OCI-LY7 (cell line): ENCODE measurements around the gene PAQR4.

ENCODE experiments used
- EZH2phosphoT487 ChIP-seq: fragments of 200-600 bp; sonication (generic); IDR thresholded peaks from 2 replicates; pipeline ENCODE4 v1.6.1; 2018; ENCODE audit warnings: low read depth, borderline replicate concordance, mild to moderate bottlenecking, mixed run types, antibody characterized with exemption, low read length, moderate library complexity, mixed read lengths
- TF ChIP-seq, protein P1 (sequence below): fragments of 200-600 bp; sonication (generic); conservative IDR thresholded peaks from 2 replicates; pipeline ENCODE4 v1.5.1; 2014; ENCODE audit warnings: mild to moderate bottlenecking, antibody characterized with exemption, low read length, moderate library complexity, mixed read lengths

DNA sequence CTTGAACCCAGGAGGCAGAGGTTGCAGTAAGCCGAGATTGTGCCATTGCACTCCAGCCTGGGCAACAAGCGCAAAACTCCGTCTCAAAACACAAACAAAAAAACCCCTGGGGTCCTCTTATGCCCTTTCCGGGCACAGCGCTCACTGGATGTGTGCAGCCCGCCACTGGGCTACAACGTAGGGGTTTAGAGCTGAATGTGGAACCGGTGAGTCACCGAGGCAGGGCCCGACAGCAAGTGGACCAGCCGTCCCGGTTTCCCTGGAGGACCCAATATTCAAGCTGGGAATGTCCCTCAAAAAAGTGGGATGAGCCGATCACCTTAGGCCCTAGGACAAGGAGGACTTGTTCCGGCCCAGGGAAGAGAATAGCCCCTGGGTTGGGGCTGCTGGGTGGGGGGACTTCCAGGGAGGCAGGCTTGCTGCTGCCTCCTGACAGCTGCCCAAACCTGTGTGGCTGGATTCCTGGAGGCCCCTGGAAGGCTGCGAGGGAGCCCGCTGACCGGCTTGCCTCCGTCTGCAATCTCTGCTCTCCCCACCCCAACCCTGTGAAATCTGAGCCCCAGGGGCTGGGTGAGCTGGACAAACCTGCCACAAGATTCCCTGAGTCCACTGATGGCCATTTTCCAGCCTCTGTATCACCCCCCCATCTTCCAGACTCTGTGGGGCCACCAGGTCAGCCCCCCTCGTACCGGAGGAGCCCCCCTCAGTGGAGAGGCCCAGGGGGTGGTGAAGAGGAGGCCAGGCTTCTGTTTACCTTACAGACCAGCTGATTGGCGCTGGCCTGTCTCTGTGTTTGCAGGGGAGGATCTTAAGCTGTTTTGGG lies 40.6 kb downstream of the PAQR4 start:
- TF ChIP-seq, protein P1, sequence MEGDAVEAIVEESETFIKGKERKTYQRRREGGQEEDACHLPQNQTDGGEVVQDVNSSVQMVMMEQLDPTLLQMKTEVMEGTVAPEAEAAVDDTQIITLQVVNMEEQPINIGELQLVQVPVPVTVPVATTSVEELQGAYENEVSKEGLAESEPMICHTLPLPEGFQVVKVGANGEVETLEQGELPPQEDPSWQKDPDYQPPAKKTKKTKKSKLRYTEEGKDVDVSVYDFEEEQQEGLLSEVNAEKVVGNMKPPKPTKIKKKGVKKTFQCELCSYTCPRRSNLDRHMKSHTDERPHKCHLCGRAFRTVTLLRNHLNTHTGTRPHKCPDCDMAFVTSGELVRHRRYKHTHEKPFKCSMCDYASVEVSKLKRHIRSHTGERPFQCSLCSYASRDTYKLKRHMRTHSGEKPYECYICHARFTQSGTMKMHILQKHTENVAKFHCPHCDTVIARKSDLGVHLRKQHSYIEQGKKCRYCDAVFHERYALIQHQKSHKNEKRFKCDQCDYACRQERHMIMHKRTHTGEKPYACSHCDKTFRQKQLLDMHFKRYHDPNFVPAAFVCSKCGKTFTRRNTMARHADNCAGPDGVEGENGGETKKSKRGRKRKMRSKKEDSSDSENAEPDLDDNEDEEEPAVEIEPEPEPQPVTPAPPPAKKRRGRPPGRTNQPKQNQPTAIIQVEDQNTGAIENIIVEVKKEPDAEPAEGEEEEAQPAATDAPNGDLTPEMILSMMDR: no peak
- no peak for TF ChIP-seq EZH2phosphoT487
